Heart right ventricle (tissue), 16 donors: ENCODE results near the gene TRAPPC2. TPM values are rescaled to one million over a fixed set of nuclear protein-coding genes. Genes with fewer than 3 reads are reported as not detected.

Source experiments
- ATAC-seq, 8 donors: fragments of 200-7000 bp; cut with Tn5 transposase; one replicate each; pipeline ENCODE4 v1.9.1; 2020; ENCODE audit warnings: mild to moderate bottlenecking in 8 of 8, moderate library complexity in 8 of 8, moderate number of reproducible peaks in 1 of 8
- DNase-seq, 2 donors: peaks; one replicate each; pipeline ENCODE4 v3.0.0-alpha.2; 2020
- H3K27ac ChIP-seq, 10 donors: fragments of 200-600 bp; sonication (generic) in 2 of 10; one replicate each; pipeline versions ENCODE4 v1.5.0 to v1.8.0; 2020 to 2022; ENCODE audit warnings: mild to moderate bottlenecking in 3 of 10
- H3K27me3 ChIP-seq, 7 donors: fragments of 200-600 bp; one replicate each; pipeline ENCODE4 v1.8.0; 2021 to 2022; ENCODE audit warnings: mild to moderate bottlenecking in 2 of 7
- H3K36me3 ChIP-seq, 9 donors: fragments of 200-600 bp; sonication (generic) in 1 of 9; one replicate each; pipeline versions ENCODE4 v1.5.0 to v1.8.0; 2020 to 2022; ENCODE audit warnings: mild to moderate bottlenecking in 2 of 9
- H3K4me1 ChIP-seq, 9 donors: fragments of 200-600 bp; sonication (generic) in 1 of 9; one replicate each; pipeline versions ENCODE4 v1.5.0 to v1.8.0; 2020 to 2022; ENCODE audit warnings: mild to moderate bottlenecking in 4 of 9
- H3K4me3 ChIP-seq, 10 donors: fragments of 200-600 bp; sonication (generic) in 2 of 10; one replicate each; pipeline versions ENCODE4 v1.5.0 to v1.8.0; 2020 to 2022; ENCODE audit warnings: mild to moderate bottlenecking in 7 of 10, moderate library complexity in 2 of 10
- H3K9me3 ChIP-seq, 11 donors: fragments of 200-600 bp in 10 of 11; sonication (generic) in 2 of 11; one replicate each; pipeline versions ENCODE4 v1.5.0 to v1.8.0; 2013 to 2022; ENCODE audit warnings: mild to moderate bottlenecking in 2 of 11, control low read depth in 1 of 11, moderate library complexity in 1 of 11
- CTCF ChIP-seq, 9 donors: fragments of 200-600 bp; sonication (generic) in 2 of 9; IDR thresholded peaks; one replicate each; pipeline versions ENCODE4 v1.5.0 to v1.8.0; 2021 to 2022; ENCODE audit warnings: antibody characterized with exemption in 9 of 9, mild to moderate bottlenecking in 5 of 9, moderate library complexity in 1 of 9
- WGBS, 2 donors: extraction: QIAGEN DNeasy Blood & Tissue Kit; methylation state at CpG; one replicate each; pipeline ENCODE4 v1.1.7; 2013; ENCODE audit warnings: inconsistent platforms in 1 of 2; 5-methylcytosine and 5-hydroxymethylcytosine counted together
- intact Hi-C, 10 donors: fragments of 100-400 bp; cut with DNase I; formaldehyde crosslinking; loops; one replicate each; pipeline versions ENCODE4 v1.11.1 to v1.14.2; 2022
- polyA plus RNA-seq, 2 donors: library from polyadenylated mRNA; stranded (reverse); fragments of 200-250 nt; gene quantifications; one replicate each; pipeline ENCODE4 v1.2.3, GENCODE V29; 2013
- total RNA-seq, 10 donors: library from RNA; stranded (reverse); fragmentation: NEBNext Ultra II Directional in 3 of 10; extraction: Animal tissue kit (Norgen Biotek cat#: 25700) in 3 of 10; gene quantifications; one replicate each; pipeline versions ENCODE4 v1.2.1 to v1.2.4, GENCODE V29; 2021 to 2023
- donor health status: Arrhythmogenic right ventricular cardiomyopathy.
- donor health status: ischemic (EF 13 %, LVEDD 7.1; RV severe dilation, severe dysfunction).
- donor health status: healthy with polysubstance abuse.
- donor health status: DM: no; HTN: yes; CAD: no.
- donor health status: DM: no; HTN: no; CAD: no.
- donor health status: ischemic (EF 25% LVEDD 6.9; RV normal size, moderate dysfunction).
- donor health status: ischemic (EF 25% LVEDD 5.7; RV mildly dilated, moderate dysfunction).
- donor health status: healthy.
- donor health status: DM: yes; HTN: yes; CAD: no.
- donor health status: Ischemic cardiomyopathy.
- donor health status: ischemic (EF 35%, LVEDD 5.7; RV mildly dilated, moderate dysfunction).
- donor health status: nonischemic (EF 11% LVEDD 7.7; RV severe dilation, severe dysfunction).
- donor health status: DM: yes; HTN: yes; CAD: no.
- donor health status: PGD.
- donor health status: ischemic (EF 29% LVEDD 5.4; RV normal size, mild dysfunction).
- donor health status: nonischemic (EF 23%, LVEDD 6.1; RV moderate dilation, normal function).

Gene TRAPPC2
- total and polyA plus RNA-seq, 12 donors, result 3.8 to 9.3 (median 6.0) TPM

- intact Hi-C loops, result no loop called here
- WGBS, 2 donors, result 94 to 96% methylated on average over 6 of the region's 6 CpGs
- DNase-seq, result no peak
These were observed 17.5 kb downstream of the TRAPPC2 start for GRCh38 chrX:13716905-13717304.

GRCh38 chrX:13716455-13716854 lies 18.0 kb downstream of the TRAPPC2 start:
- intact Hi-C loops, result no loop called here
- peak overlapping the region in 1 of 10 donors; percentile 3 for H3K27ac ChIP-seq
- ATAC-seq (peak in 1 of 8 donors; percentile 29), DNase-seq (no peak)
- peaks cover 0 to 76% (median 0%) of the 10 kb centered on the region in 9 donors for H3K36me3 ChIP-seq
- no peaks in the 10 kb centered on the region for H3K9me3 ChIP-seq
- no peak overlapping the region for H3K4me3 ChIP-seq
- 55 to 72% methylated on average over 9 of the region's 9 CpGs for WGBS, 2 donors
- no peak for TF ChIP-seq CTCF (IDR thresholded peaks at IDR 0.05)
- H3K4me1 ChIP-seq, result peaks cover 0 to 14% (median 0%) of the 10 kb centered on the region in 9 donors
- peaks cover 0 to 4% (median 0%) of the 10 kb centered on the region in 7 donors for H3K27me3 ChIP-seq

More at GRCh38 chrX:13716905-13717304, 17.5 kb downstream of the TRAPPC2 start:
- no peak overlapping the region for H3K4me3 ChIP-seq
- no peak for TF ChIP-seq CTCF (IDR thresholded peaks at IDR 0.05)
- H3K36me3 ChIP-seq, result peaks cover 0 to 71% (median 0%) of the 10 kb centered on the region in 9 donors
- peak overlapping the region in 1 of 10 donors; percentile 40 for H3K27ac ChIP-seq
- peaks cover 0 to 4% (median 0%) of the 10 kb centered on the region in 7 donors for H3K27me3 ChIP-seq
- H3K9me3 ChIP-seq, result no peaks in the 10 kb centered on the region
- no peak for ATAC-seq
- peaks cover 0 to 17% (median 0%) of the 10 kb centered on the region in 9 donors for H3K4me1 ChIP-seq

- Histone ChIP-seq H3K36me3 (peaks cover 0 to 86% (median 0%) of the 10 kb centered on the region in 9 donors), H3K9me3 (no peaks in the 10 kb centered on the region), H3K27me3 (no peaks in the 10 kb centered on the region), H3K4me3 (no peak overlapping the region), H3K4me1 (no peaks in the 10 kb centered on the region), H3K27ac (no peak overlapping the region)
- no peak for TF ChIP-seq CTCF (IDR thresholded peaks at IDR 0.05)
- DNase-seq (no peak), ATAC-seq (no peak)
- intact Hi-C loops, result no loop called here
- WGBS, 2 donors, result 42 to 44% methylated on average over 4 of the region's 4 CpGs
These were observed 23.3 kb downstream of the TRAPPC2 start for GRCh38 chrX:13711141-13711540.

- H3K9me3 ChIP-seq, result no peaks in the 10 kb centered on the region
- no peak overlapping the region for H3K27ac ChIP-seq
- intact Hi-C loops, result no loop called here
- no peak for ATAC-seq
- H3K27me3 ChIP-seq, result peaks cover 0 to 17% (median 0%) of the 10 kb centered on the region in 7 donors
- WGBS, 2 donors, result 43 to 45% methylated on average over 3 of the region's 3 CpGs
- no peak overlapping the region for H3K4me3 ChIP-seq
- peaks cover 0 to 53% (median 23%) of the 10 kb centered on the region in 9 donors for H3K4me1 ChIP-seq
- no peak for TF ChIP-seq CTCF (IDR thresholded peaks at IDR 0.05)
- DNase-seq, result no peak
- H3K36me3 ChIP-seq, result peaks cover 0 to 12% (median 0%) of the 10 kb centered on the region in 9 donors
These were observed 30.8 kb downstream of the TRAPPC2 start for GRCh38 chrX:13703589-13703988.
